BLaER1 (cell line): ENCODE measurements around the gene MRPS22.
"Not testable (repeated sequence)": the region's sequence is repeated elsewhere in the genome, so short reads cannot be mapped to it uniquely, and the experiment has no call there.

Experiments
- H3K27ac ChIP-seq: shearing (Covaris generic); formaldehyde crosslinking; 2 replicates; pipeline ENCODE4 v1.8.1; 2022
- H3K27me3 ChIP-seq: shearing (Covaris generic); formaldehyde crosslinking; 2 replicates; pipeline ENCODE4 v1.8.1; 2022
- H3K36me3 ChIP-seq: shearing (Covaris generic); formaldehyde crosslinking; 2 replicates; pipeline ENCODE4 v1.8.1; 2022
- H3K4me1 ChIP-seq: shearing (Covaris generic); formaldehyde crosslinking; 2 replicates; pipeline ENCODE4 v1.8.1; 2022
- H3K4me2 ChIP-seq: shearing (Covaris generic); formaldehyde crosslinking; 2 replicates; pipeline ENCODE4 v1.8.1; 2022
- H3K4me3 ChIP-seq: shearing (Covaris generic); formaldehyde crosslinking; 2 replicates; pipeline ENCODE4 v1.8.1; 2022
- H3K9ac ChIP-seq: shearing (Covaris generic); formaldehyde crosslinking; 2 replicates; pipeline ENCODE4 v1.8.1; 2022
- H3K9me3 ChIP-seq: shearing (Covaris generic); formaldehyde crosslinking; 2 replicates; pipeline ENCODE4 v1.8.1; 2022
- H4K20me1 ChIP-seq: shearing (Covaris generic); formaldehyde crosslinking; 2 replicates; pipeline ENCODE4 v1.8.1; 2022
- Cebpa-rat ChIP-seq: shearing (Covaris generic); IDR thresholded peaks from 2 replicates; pipeline ENCODE4 v1.8.1; 2022

MRPS22 gene

DNA sequence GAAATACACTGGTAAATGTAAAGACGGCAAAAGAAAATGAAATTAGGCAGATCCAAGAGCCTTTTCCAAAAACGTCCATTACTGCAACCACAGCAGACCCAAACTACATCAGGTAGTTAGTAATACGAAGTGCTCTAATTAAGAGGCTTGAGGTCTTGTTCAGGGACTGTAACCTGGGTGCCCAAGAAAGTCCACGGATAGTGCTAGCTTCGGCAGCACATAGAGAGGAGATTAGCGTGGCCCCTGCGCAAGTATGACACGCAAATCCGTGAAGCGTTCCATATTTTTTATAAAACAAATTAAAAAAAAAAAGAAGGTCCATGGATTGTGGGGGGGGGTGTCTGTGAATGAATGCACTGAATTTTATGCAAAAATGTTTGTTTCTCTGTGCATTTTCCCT, 44.3 kb downstream of the MRPS22 start:
- peaks cover 31% of the 10 kb centered on the region for H3K4me1 ChIP-seq
- H3K9me3 ChIP-seq: no peaks in the 10 kb centered on the region
- H3K27ac ChIP-seq: no peak overlapping the region
- H3K36me3 ChIP-seq: peaks cover 15% of the 10 kb centered on the region
- no peak overlapping the region for H3K4me3 ChIP-seq
- peaks cover 62% of the 10 kb centered on the region for H4K20me1 ChIP-seq
- H3K4me2 ChIP-seq: peak overlapping the region; percentile 88
- no peaks in the 10 kb centered on the region for H3K27me3 ChIP-seq
- TF ChIP-seq Cebpa-rat: no peak
- no peak overlapping the region for H3K9ac ChIP-seq

DNA sequence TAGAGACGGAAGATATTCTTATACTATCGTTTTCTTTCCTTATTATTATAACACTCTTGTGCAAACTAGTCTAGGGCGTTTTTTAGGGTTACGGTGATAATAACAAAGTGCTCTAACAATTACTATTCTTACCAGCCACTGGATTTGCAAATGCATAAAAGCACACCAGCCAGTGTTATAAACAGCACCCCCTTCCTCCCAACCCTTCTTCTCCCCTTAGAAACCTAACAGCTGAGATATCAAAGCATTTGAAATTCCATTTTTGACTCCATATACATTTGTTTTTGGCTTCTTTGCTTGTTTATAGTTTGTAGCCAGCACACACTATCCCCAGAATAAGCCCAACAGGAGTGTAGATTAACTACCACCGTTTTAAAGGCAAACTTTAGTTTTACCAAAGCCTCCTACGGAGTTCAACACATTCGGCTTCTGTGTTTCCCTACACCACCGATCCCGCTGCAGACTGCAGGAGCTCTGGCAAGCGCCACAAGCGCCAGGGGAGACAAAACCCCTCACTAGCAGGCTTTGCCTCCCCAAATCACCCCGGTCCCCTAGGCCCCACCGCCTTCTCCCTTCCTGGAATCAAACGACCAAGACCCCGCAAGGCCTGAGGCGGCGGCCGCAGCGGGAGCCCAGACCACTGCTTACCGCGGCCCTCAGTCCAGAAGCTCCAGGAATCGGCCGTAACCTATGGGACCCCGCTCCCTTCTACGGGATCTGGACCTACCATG, 45.2 kb downstream of the MRPS22 start:
- peak overlapping the region; percentile 88 for H3K4me2 ChIP-seq
- H4K20me1 ChIP-seq: peaks cover 53% of the 10 kb centered on the region
- H3K4me3 ChIP-seq: peak overlapping the region; percentile 91
- no peaks in the 10 kb centered on the region for H3K9me3 ChIP-seq
- TF ChIP-seq Cebpa-rat: no peak
- peak overlapping the region; percentile 93 for H3K27ac ChIP-seq
- peak overlapping the region; percentile 98 for H3K9ac ChIP-seq
- H3K4me1 ChIP-seq: peaks cover 36% of the 10 kb centered on the region
- peaks cover 13% of the 10 kb centered on the region; the same call in 1 of the 2 replicates for H3K36me3 ChIP-seq
- no peaks in the 10 kb centered on the region for H3K27me3 ChIP-seq

DNA sequence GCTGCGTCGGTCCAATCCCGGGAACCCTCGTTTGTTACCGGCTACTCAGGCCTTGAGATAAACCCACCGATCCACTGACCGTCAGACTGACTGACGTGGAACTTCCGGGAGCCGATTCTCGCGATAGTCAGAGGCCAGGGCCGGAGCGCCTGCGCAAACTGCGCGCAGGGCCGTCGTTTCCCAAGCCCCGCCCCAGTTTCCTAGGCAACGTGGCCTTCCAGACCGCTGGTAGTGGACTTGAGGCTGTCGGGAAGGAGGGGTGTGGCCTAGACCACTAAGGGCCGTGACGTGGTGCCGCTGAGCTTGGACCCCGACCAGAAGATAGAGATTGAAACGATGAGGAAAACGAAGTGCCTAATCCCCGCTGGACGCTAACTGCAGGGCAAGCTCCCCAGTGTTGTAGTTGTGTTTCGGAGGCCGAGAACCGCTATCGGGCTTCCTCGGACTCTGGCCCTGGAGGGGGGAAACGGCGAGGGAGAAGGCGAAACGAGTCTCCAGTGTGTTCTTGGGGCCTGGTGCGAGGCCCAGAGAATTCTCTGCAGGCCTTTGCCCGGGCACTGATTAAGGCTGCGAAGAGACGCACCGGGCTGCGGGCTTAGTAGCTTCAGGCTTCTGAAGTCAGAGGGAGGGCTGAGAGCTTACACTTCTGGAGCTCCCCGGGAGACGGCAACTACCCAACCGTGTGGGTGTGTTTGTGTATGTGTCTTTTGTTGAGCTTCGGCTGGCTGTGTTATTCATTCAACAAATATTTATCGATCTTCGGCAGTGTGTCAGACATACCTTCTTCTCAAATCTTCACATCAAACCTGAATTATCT, 45.9 kb downstream of the MRPS22 start, which contains the start of gene COPB2:
COPB2 (minus strand) TSS at position 96 of the 817 bp plus-strand sequence. CDS start 97 bp downstream, outside the sequence.
- Histone ChIP-seq H3K4me2 (peak within 1 kb of the TSS; percentile 88), H4K20me1 (peaks cover 46% of the 10 kb centered on the region), H3K27me3 (no peaks in the 10 kb centered on the region), H3K9ac (peak within 1 kb of the TSS; percentile 98), H3K9me3 (no peaks in the 10 kb centered on the region), H3K36me3 (peaks cover 8% of the 10 kb centered on the region; the same call in 1 of the 2 replicates), H3K4me3 (peak within 1 kb of the TSS; percentile 91), H3K27ac (peak within 1 kb of the TSS; percentile 93), H3K4me1 (peaks cover 42% of the 10 kb centered on the region)
- no peak for TF ChIP-seq Cebpa-rat

DNA sequence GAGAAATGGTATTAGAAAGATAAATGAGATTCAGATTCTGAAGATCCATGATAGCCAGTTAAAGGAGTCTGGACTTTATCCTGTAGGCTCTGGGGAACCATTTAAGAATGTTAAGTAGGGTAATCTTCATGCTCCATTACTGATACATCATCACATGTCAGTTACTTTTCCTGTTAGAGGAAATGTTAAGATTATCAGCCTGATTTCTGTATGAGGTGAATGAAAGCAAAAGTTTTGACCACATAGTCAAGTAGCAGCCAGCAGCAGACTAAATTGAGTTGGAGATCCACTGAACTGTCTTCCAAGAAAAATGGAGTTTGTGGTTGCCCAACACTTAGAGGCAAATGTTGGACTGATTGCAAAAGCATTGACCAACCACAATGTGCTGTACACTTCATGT, 50.3 kb downstream of the MRPS22 start:
- Histone ChIP-seq H3K36me3 (no peaks in the 10 kb centered on the region), H3K27ac (no peak overlapping the region), H3K4me3 (no peak overlapping the region), H3K9ac (no peak overlapping the region), H4K20me1 (peaks cover 2% of the 10 kb centered on the region; the same call in 1 of the 2 replicates), H3K4me1 (peaks cover 22% of the 10 kb centered on the region), H3K27me3 (no peaks in the 10 kb centered on the region), H3K4me2 (peak overlapping the region; percentile 41), H3K9me3 (no peaks in the 10 kb centered on the region)
- no peak for TF ChIP-seq Cebpa-rat

DNA sequence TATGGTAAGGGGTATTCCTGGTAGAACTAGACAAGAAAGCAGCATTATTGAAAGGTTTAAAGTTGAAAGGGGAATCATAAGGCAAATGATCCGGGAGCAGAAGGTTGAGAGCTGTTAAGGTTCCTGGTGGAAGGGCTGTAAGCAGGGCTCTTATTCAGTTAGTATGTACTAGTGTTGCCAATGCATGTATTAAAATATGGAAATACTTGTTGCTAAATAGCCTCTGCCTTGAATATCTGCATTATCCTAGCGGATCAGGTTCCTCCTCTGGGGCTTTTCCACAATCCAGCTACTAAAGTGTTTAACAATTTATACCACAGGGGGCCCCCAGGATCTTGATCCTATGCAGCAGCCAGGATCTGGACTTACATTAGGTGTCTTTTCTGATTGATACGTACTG, 52.9 kb downstream of the MRPS22 start:
- H3K4me3 ChIP-seq: no peak overlapping the region
- H3K9ac ChIP-seq: no peak overlapping the region
- no peak for TF ChIP-seq Cebpa-rat
- peaks cover 11% of the 10 kb centered on the region for H3K4me1 ChIP-seq
- no peak overlapping the region for H3K27ac ChIP-seq
- H3K9me3 ChIP-seq: peaks cover 11% of the 10 kb centered on the region
- H3K27me3 ChIP-seq: no peaks in the 10 kb centered on the region
- no peaks in the 10 kb centered on the region for H3K36me3 ChIP-seq
- no peaks in the 10 kb centered on the region for H4K20me1 ChIP-seq
- H3K4me2 ChIP-seq: no peak overlapping the region

DNA sequence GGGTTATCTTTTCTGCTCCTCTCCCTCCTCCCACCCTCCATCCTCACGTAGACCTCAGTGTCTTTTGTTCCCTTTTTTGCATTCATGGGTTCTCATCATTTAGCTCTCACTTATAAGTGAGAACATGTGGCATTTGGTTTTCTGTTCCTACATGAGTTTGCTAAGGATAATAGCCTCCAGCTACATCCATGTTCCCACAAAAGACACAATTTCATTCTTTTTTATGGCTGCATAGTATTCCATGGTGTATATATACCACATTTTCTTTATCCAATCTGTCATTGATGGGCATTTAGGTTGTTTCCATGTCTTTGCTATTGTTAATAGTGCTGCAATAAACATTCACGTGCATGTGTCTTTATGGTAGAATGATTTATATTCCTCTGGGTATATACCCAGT, 57.3 kb downstream of the MRPS22 start:
- H3K27me3 ChIP-seq, H3K27ac ChIP-seq, H3K9ac ChIP-seq, H3K4me3 ChIP-seq, H4K20me1 ChIP-seq, H3K4me2 ChIP-seq, H3K4me1 ChIP-seq: not testable (repeated sequence)
- Histone ChIP-seq H3K9me3 (peaks cover 56% of the 10 kb centered on the region), H3K36me3 (peaks cover 12% of the 10 kb centered on the region)
